ENCODE measurements around the gene CAPN1.
"Not testable (repeated sequence)": the region's sequence is repeated elsewhere in the genome, so short reads cannot be mapped to it uniquely, and the experiment has no call there.

Gene CAPN1

DNA sequence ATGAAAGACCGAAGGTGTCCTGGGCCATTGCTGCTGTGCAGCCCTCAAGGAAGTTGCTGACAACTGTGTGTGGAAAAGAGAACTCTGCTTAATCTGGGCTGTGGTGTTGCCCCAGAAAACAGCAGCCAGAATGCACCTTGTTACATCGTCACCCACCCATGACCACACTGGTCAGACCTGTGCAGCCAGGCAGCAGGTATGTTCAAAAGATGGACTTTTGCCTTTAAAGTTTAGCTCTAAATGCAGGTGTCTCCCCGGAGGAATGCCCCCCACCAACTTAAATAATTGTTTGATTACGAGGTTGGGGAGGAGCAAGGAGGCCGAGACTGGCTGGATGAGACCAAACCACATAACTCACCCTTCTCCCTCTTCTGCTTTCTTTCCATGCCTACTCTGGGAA lies 64.8 kb downstream of the CAPN1 start:
- H3K4me2 ChIP-seq (ENCODE audit: low read length) = no peak overlapping the region
- H3K4me1 ChIP-seq (ENCODE audit: insufficient read depth, low read length, severe bottlenecking) = no peaks in the 10 kb centered on the region
- H3K9me2 ChIP-seq (ENCODE audit: low read depth, low read length) = no peaks in the 10 kb centered on the region
- H3K36me3 ChIP-seq (ENCODE audit: insufficient read depth, low read length) = no peaks in the 10 kb centered on the region; the same call in 1 of the 2 replicates
- H3K27ac ChIP-seq (ENCODE audit: low read depth, low read length, poor library complexity, severe bottlenecking) = no peak overlapping the region
- H4K20me1 ChIP-seq (ENCODE audit: insufficient read depth, low read length) = no peaks in the 10 kb centered on the region
- TF ChIP-seq CTCF (IDR thresholded peaks at IDR 0.05; ENCODE audit: low read length) (no peak), EZH2 (IDR thresholded peaks at IDR 0.05; ENCODE audit: borderline replicate concordance, low read length) (no peak)
- H3K9ac ChIP-seq (ENCODE audit: low read length) = no peak overlapping the region
- H3F3A ChIP-seq (ENCODE audit: insufficient read depth, low read length) = no peaks in the 10 kb centered on the region
- no peaks in the 10 kb centered on the region; the same call in 1 of the 2 replicates for H3K27me3 ChIP-seq (ENCODE audit: insufficient read depth, low read length)
- peaks cover 18% of the 10 kb centered on the region for H3K9me3 ChIP-seq (ENCODE audit: low read length)
- H3K4me3 ChIP-seq (ENCODE audit: low read depth, low read length, poor library complexity, severe bottlenecking) = no peak overlapping the region
- H2AFZ ChIP-seq (ENCODE audit: low read length) = no peak overlapping the region
- no peaks in the 10 kb centered on the region for H3K79me2 ChIP-seq (ENCODE audit: insufficient read depth, low read length)

DNA sequence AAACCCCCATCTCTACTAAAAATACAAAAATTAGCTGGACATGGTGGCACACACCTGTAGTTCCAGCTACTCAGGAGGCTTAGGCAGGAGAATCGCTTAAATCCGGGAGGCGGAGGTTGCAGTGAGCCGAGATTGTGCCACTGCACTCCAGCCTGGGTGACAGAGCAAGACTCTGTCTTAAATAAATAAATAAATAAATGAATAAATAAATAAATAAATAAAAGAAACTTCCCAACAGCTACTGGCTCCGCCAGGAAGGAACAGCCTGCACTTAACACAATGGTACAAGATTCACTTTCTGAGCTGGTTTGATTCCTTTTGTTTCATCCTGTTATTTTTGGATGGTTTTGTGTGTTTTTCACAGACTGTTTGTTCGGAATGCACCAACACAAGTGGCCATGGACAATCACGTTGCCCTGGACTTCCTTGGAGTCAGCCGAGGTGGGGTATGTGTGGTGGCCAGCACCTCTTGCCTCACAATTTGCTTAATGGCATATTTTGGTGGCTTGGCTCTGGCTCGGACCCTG lies 66.5 kb downstream of the CAPN1 start:
- not testable (repeated sequence) for H2AFZ ChIP-seq (ENCODE audit: low read length); H3K4me3 ChIP-seq (ENCODE audit: low read depth, low read length, poor library complexity, severe bottlenecking); H4K20me1 ChIP-seq (ENCODE audit: insufficient read depth, low read length); H3K36me3 ChIP-seq (ENCODE audit: insufficient read depth, low read length); H3K27me3 ChIP-seq (ENCODE audit: insufficient read depth, low read length); H3K9me2 ChIP-seq (ENCODE audit: low read depth, low read length); H3K79me2 ChIP-seq (ENCODE audit: insufficient read depth, low read length); H3K4me2 ChIP-seq (ENCODE audit: low read length); H3K9ac ChIP-seq (ENCODE audit: low read length); H3K27ac ChIP-seq (ENCODE audit: low read depth, low read length, poor library complexity, severe bottlenecking); H3K9me3 ChIP-seq (ENCODE audit: low read length); H3F3A ChIP-seq (ENCODE audit: insufficient read depth, low read length); H3K4me1 ChIP-seq (ENCODE audit: insufficient read depth, low read length, severe bottlenecking)

DNA sequence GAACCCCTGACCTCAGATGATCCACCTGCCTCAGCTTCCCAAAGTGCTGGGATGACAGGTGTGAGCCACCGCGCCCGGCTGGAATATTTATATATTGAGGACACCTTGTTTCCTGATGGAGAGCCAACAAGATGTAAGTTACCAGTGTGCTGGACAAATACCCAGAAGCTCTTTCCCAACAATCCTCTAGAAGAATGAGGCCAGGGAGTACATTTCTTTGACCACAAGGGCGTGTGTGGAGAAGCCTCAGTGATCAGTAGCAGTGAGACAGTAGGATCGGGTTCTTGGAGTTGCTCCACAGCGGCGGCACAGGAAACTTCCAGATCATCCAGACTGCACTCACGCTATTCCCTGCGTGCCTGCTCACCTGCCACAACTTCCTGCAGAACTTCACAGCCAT lies 69.7 kb downstream of the CAPN1 start:
- H2AFZ ChIP-seq (ENCODE audit: low read length) = no peak overlapping the region
- H3K79me2 ChIP-seq (ENCODE audit: insufficient read depth, low read length) = no peaks in the 10 kb centered on the region
- no peaks in the 10 kb centered on the region for H3K9me3 ChIP-seq (ENCODE audit: low read length)
- H3F3A ChIP-seq (ENCODE audit: insufficient read depth, low read length) = no peaks in the 10 kb centered on the region
- H3K27me3 ChIP-seq (ENCODE audit: insufficient read depth, low read length) = no peaks in the 10 kb centered on the region
- TF ChIP-seq CTCF (IDR thresholded peaks at IDR 0.05; ENCODE audit: low read length) (no peak), EZH2 (IDR thresholded peaks at IDR 0.05; ENCODE audit: borderline replicate concordance, low read length) (no peak)
- H3K4me3 ChIP-seq (ENCODE audit: low read depth, low read length, poor library complexity, severe bottlenecking) = no peak overlapping the region
- H3K9me2 ChIP-seq (ENCODE audit: low read depth, low read length) = no peaks in the 10 kb centered on the region
- no peak overlapping the region for H3K27ac ChIP-seq (ENCODE audit: low read depth, low read length, poor library complexity, severe bottlenecking)
- no peaks in the 10 kb centered on the region for H3K36me3 ChIP-seq (ENCODE audit: insufficient read depth, low read length)
- no peaks in the 10 kb centered on the region for H4K20me1 ChIP-seq (ENCODE audit: insufficient read depth, low read length)
- H3K4me1 ChIP-seq (ENCODE audit: insufficient read depth, low read length, severe bottlenecking) = no peaks in the 10 kb centered on the region
- no peak overlapping the region for H3K4me2 ChIP-seq (ENCODE audit: low read length)
- H3K9ac ChIP-seq (ENCODE audit: low read length) = no peak overlapping the region

- Histone ChIP-seq H3K27me3 (ENCODE audit: insufficient read depth, low read length) (no peaks in the 10 kb centered on the region), H3K36me3 (ENCODE audit: insufficient read depth, low read length) (no peaks in the 10 kb centered on the region), H3K4me3 (ENCODE audit: low read depth, low read length, poor library complexity, severe bottlenecking) (no peak overlapping the region), H3K4me1 (ENCODE audit: insufficient read depth, low read length, severe bottlenecking) (no peaks in the 10 kb centered on the region), H3K9me3 (ENCODE audit: low read length) (no peaks in the 10 kb centered on the region), H3F3A (ENCODE audit: insufficient read depth, low read length) (peaks cover 5% of the 10 kb centered on the region; the same call in 1 of the 2 replicates), H3K9me2 (ENCODE audit: low read depth, low read length) (no peaks in the 10 kb centered on the region), H2AFZ (ENCODE audit: low read length) (no peak overlapping the region), H4K20me1 (ENCODE audit: insufficient read depth, low read length) (no peaks in the 10 kb centered on the region), H3K4me2 (ENCODE audit: low read length) (no peak overlapping the region), H3K9ac (ENCODE audit: low read length) (no peak overlapping the region), H3K27ac (ENCODE audit: low read depth, low read length, poor library complexity, severe bottlenecking) (no peak overlapping the region), H3K79me2 (ENCODE audit: insufficient read depth, low read length) (no peaks in the 10 kb centered on the region)
- TF ChIP-seq CTCF (IDR thresholded peaks at IDR 0.05; ENCODE audit: low read length) = no peak
- TF ChIP-seq EZH2 (IDR thresholded peaks at IDR 0.05; ENCODE audit: borderline replicate concordance, low read length) = no peak
These were observed 73.0 kb downstream of the CAPN1 start for GRCh38 chr11:65254724-65255123.
